GM23248 (cell line): ENCODE results near the gene ERBB4. TPM values are rescaled to one million over a fixed set of nuclear protein-coding genes. Genes with fewer than 3 reads are reported as not detected.

ENCODE experiments used
- DNase-seq: peaks from one replicate; pipeline ENCODE4 v3.0.0-alpha.2; 2015
- H2AFZ ChIP-seq: fragments of 200-600 bp; sonication (generic); 2 replicates; pipeline ENCODE4 v1.6.1; 2016; ENCODE audit warnings: antibody characterized with exemption
- H3F3A ChIP-seq: fragments of 200-600 bp; sonication (generic); 2 replicates; pipeline ENCODE4 v1.6.1; 2016; ENCODE audit warnings: mild to moderate bottlenecking, antibody characterized with exemption, mixed run types; ENCODE audit not compliant: insufficient read depth
- H3K27ac ChIP-seq: fragments of 200-600 bp; sonication (generic); 2 replicates; pipeline ENCODE4 v1.5.1; 2016; ENCODE audit warnings: mild to moderate bottlenecking
- H3K27me3 ChIP-seq: fragments of 200-600 bp; sonication (generic); replicated peaks from 2 replicates; pipeline ENCODE4 v1.6.1; 2016; ENCODE audit warnings: mild to moderate bottlenecking; ENCODE audit not compliant: insufficient read depth
- H3K36me3 ChIP-seq: fragments of 200-600 bp; sonication (generic); 2 replicates; pipeline ENCODE4 v1.6.1; 2016; ENCODE audit warnings: low read depth, mild to moderate bottlenecking
- H3K4me1 ChIP-seq: fragments of 200-600 bp; sonication (generic); 2 replicates; pipeline ENCODE4 v1.6.1; 2016; ENCODE audit warnings: mild to moderate bottlenecking; ENCODE audit not compliant: insufficient read depth
- H3K4me2 ChIP-seq: fragments of 200-600 bp; sonication (generic); one replicate; pipeline ENCODE4 v1.6.1; 2016; ENCODE audit warnings: mild to moderate bottlenecking; ENCODE audit not compliant: unreplicated experiment
- H3K4me3 ChIP-seq: fragments of 200-600 bp; sonication (generic); 2 replicates; pipeline ENCODE4 v1.5.1; 2016; ENCODE audit warnings: mild to moderate bottlenecking
- H3K79me2 ChIP-seq: fragments of 200-600 bp; sonication (generic); 2 replicates; pipeline ENCODE4 v1.6.1; 2016; ENCODE audit warnings: mild to moderate bottlenecking; ENCODE audit not compliant: insufficient read depth
- H3K9ac ChIP-seq: fragments of 200-600 bp; sonication (generic); 2 replicates; pipeline ENCODE4 v1.6.1; 2016; ENCODE audit warnings: mild to moderate bottlenecking
- H3K9me2 ChIP-seq: fragments of 200-600 bp; sonication (generic); 2 replicates; pipeline ENCODE4 v1.6.1; 2016; ENCODE audit warnings: mixed run types, mild to moderate bottlenecking, moderate library complexity; ENCODE audit not compliant: insufficient read depth
- H3K9me3 ChIP-seq: fragments of 200-600 bp; sonication (generic); one replicate; pipeline ENCODE4 v1.6.1; 2017; ENCODE audit warnings: low read depth
- H4K20me1 ChIP-seq: fragments of 200-600 bp; sonication (generic); 2 replicates; pipeline ENCODE4 v1.6.0; 2016; ENCODE audit not compliant: insufficient read depth
- EZH2 ChIP-seq: fragments of 200-600 bp; sonication (generic); IDR thresholded peaks from 2 replicates; pipeline ENCODE4 v1.6.1; 2018; ENCODE audit warnings: antibody characterized with exemption, mild to moderate bottlenecking; ENCODE audit not compliant: insufficient read depth, poor library complexity, severe bottlenecking
- EZH2phosphoT487 ChIP-seq: fragments of 200-600 bp; sonication (generic); IDR thresholded peaks from 2 replicates; pipeline ENCODE4 v1.6.1; 2018; ENCODE audit warnings: antibody characterized with exemption, moderate library complexity, mild to moderate bottlenecking, low read depth; ENCODE audit not compliant: insufficient read depth
- WGBS, 2 experiments: methylation state at CpG; one replicate each; pipeline ENCODE4 v1.1.6; 2015 to 2017; ENCODE audit warnings: low lambda C conversion rate in 2 of 2, low coverage in 1 of 2; ENCODE audit errors: missing lambda C conversion rate in 2 of 2; 5-methylcytosine and 5-hydroxymethylcytosine counted together
- in situ Hi-C: fragments of 300-500 bp; cut with MboI; formaldehyde crosslinking; loops from 2 replicates; pipeline ENCODE4 v1.15.0; 2020
- polyA plus RNA-seq: library from polyadenylated mRNA; unstranded; fragments of >200 nt; fragmentation: Nextera tagmentation; extraction: Ambion mirVana; gene quantifications from 2 replicates; pipeline ENCODE4 v1.2.1, GENCODE V29; 2016
- total RNA-seq: library from RNA; depleted of rRNA; stranded (reverse); fragments of >200 nt; shearing (Covaris generic); gene quantifications from 2 replicates; pipeline ENCODE4 v1.2.3, GENCODE V29; 2014

ERBB4 gene
- total and polyA plus RNA-seq, 2 experiments from 2014 or later, result not detected

GRCh38 chr2:211846714-211847113, 691.9 kb downstream of the ERBB4 start:
- H3K4me1 ChIP-seq, result no peaks in the 10 kb centered on the region
- no peaks in the 10 kb centered on the region for H4K20me1 ChIP-seq
- WGBS, 2 experiments, result 4 to 20% methylated on average over 1 of the region's 1 CpG
- H3K4me2 ChIP-seq, result no peak overlapping the region
- no peaks in the 10 kb centered on the region for H3K9me3 ChIP-seq
- no peaks in the 10 kb centered on the region for H3F3A ChIP-seq
- no peaks in the 10 kb centered on the region for H3K9me2 ChIP-seq
- H3K27ac ChIP-seq, result no peak overlapping the region
- no peak for DNase-seq
- no peak overlapping the region for H2AFZ ChIP-seq
- H3K4me3 ChIP-seq, result no peak overlapping the region
- H3K36me3 ChIP-seq, result no peaks in the 10 kb centered on the region
- TF ChIP-seq EZH2, result no peak
- no peak for TF ChIP-seq EZH2phosphoT487
- no peaks in the 10 kb centered on the region for H3K27me3 ChIP-seq
- H3K9ac ChIP-seq, result no peak overlapping the region
- in situ Hi-C loops, result no loop called here
- H3K79me2 ChIP-seq, result no peaks in the 10 kb centered on the region

DNA sequence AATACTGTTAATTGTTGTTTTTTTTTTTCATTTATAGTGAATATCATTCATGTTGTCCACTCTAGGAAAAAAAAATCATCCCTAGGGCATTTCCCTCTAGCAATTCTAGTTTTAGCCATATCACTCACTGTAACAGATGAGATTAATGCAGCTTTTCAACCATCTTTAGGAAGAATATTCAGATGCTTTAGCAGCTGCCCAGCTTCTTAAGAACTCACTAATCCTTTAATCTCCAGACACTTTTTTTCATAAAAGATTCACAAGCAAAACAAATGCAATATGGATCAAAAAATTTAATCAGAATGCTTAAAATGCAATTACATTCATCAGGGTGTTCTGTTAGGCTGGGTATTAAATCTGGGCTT, 692.6 kb downstream of the ERBB4 start:
- H3K4me3 ChIP-seq, result no peak overlapping the region
- TF ChIP-seq EZH2phosphoT487 (no peak), EZH2 (no peak)
- no peak for DNase-seq
- no peak overlapping the region for H3K9ac ChIP-seq
- H3F3A ChIP-seq, result no peaks in the 10 kb centered on the region
- H2AFZ ChIP-seq, result no peak overlapping the region
- H3K4me1 ChIP-seq, result no peaks in the 10 kb centered on the region
- no peaks in the 10 kb centered on the region for H3K9me3 ChIP-seq
- no peaks in the 10 kb centered on the region for H4K20me1 ChIP-seq
- H3K9me2 ChIP-seq, result no peaks in the 10 kb centered on the region
- H3K27me3 ChIP-seq, result no peaks in the 10 kb centered on the region
- H3K4me2 ChIP-seq, result no peak overlapping the region
- in situ Hi-C loops, result no loop called here
- no peaks in the 10 kb centered on the region for H3K79me2 ChIP-seq
- no peaks in the 10 kb centered on the region for H3K36me3 ChIP-seq
- H3K27ac ChIP-seq, result no peak overlapping the region

DNA sequence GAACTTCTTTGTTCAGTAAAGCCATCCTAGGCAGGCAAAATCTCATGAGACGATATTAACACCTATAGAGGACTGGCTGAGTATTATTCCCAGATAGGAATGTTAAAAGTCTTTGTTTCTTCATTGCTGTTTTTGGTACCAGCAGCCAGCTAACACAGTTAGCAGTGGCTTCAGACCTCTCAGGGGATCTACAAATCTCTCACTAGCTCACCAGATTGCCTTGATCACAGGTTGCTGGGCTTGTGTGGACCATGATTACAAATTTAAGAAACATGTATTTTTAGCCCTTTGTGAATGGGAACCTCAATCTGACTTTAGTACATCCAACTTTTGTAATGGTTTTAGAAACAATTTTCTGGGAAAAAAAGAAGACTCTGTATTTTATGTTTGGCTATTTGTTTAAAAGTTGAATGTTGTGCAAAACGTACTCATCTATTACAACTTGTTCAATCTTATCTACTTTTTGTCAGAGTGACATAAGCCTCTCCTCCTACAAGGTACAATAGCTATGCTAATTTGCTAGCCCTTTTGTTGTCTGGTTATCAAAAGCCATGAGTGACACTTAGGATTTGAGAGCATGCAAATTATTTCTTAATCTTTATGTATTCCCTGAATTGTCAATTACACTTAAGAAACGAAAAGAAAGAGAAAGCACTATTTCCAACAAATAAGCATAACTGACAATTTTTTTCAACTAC, 693.1 kb downstream of the ERBB4 start:
- Histone ChIP-seq H3K36me3 (no peaks in the 10 kb centered on the region), H3K4me2 (no peak overlapping the region), H3K9ac (no peak overlapping the region), H3K27me3 (no peaks in the 10 kb centered on the region), H3K79me2 (no peaks in the 10 kb centered on the region), H3K4me1 (no peaks in the 10 kb centered on the region), H3K9me3 (peaks cover 3% of the 10 kb centered on the region), H3K9me2 (no peaks in the 10 kb centered on the region), H3K27ac (no peak overlapping the region), H2AFZ (no peak overlapping the region), H4K20me1 (no peaks in the 10 kb centered on the region), H3F3A (no peaks in the 10 kb centered on the region), H3K4me3 (no peak overlapping the region)
- no peak for DNase-seq
- 7% methylated on average over 3 of the region's 3 CpGs for WGBS, 2 experiments
- in situ Hi-C loops, result no loop called here
- TF ChIP-seq EZH2 (no peak), EZH2phosphoT487 (no peak)

GRCh38 chr2:211837706-211838105, 700.9 kb downstream of the ERBB4 start:
- H3K36me3 ChIP-seq, result no peaks in the 10 kb centered on the region
- H3K27ac ChIP-seq, result no peak overlapping the region
- H3K4me1 ChIP-seq, result no peaks in the 10 kb centered on the region
- no peaks in the 10 kb centered on the region for H3K9me2 ChIP-seq
- no peaks in the 10 kb centered on the region for H4K20me1 ChIP-seq
- WGBS, 2 experiments, result 22 to 23% methylated on average over 2 of the region's 2 CpGs
- H3K27me3 ChIP-seq, result no peaks in the 10 kb centered on the region
- H3K79me2 ChIP-seq, result no peaks in the 10 kb centered on the region
- no peak overlapping the region for H2AFZ ChIP-seq
- H3K4me2 ChIP-seq, result no peak overlapping the region
- DNase-seq, result no peak
- H3K9me3 ChIP-seq, result peaks cover 3% of the 10 kb centered on the region
- TF ChIP-seq EZH2, result no peak
- no peak for TF ChIP-seq EZH2phosphoT487
- no peak overlapping the region for H3K9ac ChIP-seq
- H3F3A ChIP-seq, result no peaks in the 10 kb centered on the region
- H3K4me3 ChIP-seq, result no peak overlapping the region
- in situ Hi-C loops, result no loop called here

DNA sequence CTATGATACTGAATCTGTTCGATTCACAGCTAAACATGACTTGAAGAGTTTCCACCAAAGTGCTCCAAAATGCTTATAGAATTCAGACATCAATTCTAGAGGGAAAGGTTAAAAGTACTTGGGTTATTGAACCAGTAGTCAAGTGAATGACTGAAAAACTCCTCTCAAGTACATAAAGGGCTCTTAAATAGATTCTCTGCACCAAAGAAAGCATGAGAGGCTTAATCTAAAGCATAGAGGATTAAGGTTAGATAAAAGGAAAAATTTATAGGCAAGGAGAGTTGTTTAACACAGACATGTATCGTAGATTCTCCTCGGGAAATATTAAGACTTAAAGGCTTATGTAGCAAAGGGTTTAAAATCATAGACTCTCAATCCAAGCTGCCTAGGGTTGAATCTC, 701.4 kb downstream of the ERBB4 start:
- 1 to 5% methylated on average over 3 of the region's 3 CpGs for WGBS, 2 experiments
- H3K9me3 ChIP-seq, result peaks cover 3% of the 10 kb centered on the region
- H3K4me2 ChIP-seq, result no peak overlapping the region
- no peak overlapping the region for H3K9ac ChIP-seq
- H3K4me1 ChIP-seq, result no peaks in the 10 kb centered on the region
- no peaks in the 10 kb centered on the region for H4K20me1 ChIP-seq
- H3K9me2 ChIP-seq, result no peaks in the 10 kb centered on the region
- H3K27me3 ChIP-seq, result no peaks in the 10 kb centered on the region
- no peak for DNase-seq
- no peak for TF ChIP-seq EZH2
- TF ChIP-seq EZH2phosphoT487, result no peak
- H3K36me3 ChIP-seq, result no peaks in the 10 kb centered on the region
- H3F3A ChIP-seq, result no peaks in the 10 kb centered on the region
- H3K4me3 ChIP-seq, result no peak overlapping the region
- no peaks in the 10 kb centered on the region for H3K79me2 ChIP-seq
- no peak overlapping the region for H2AFZ ChIP-seq
- H3K27ac ChIP-seq, result no peak overlapping the region
- in situ Hi-C loops, result no loop called here
